Activated naive CD8-positive, alpha-beta T cell treated with anti-CD3 and anti-CD28 coated beads, Interleukin-2, amount 50 U/mL, for 16 hours (primary cell): Measurements from ENCODE around the gene GALNT2.

Source experiments
- DNase-seq: peaks from one replicate; pipeline ENCODE4 v3.0.0-alpha.2; 2020; ENCODE audit warnings: low read depth, low spot score

The GALNT2 gene

DNA sequence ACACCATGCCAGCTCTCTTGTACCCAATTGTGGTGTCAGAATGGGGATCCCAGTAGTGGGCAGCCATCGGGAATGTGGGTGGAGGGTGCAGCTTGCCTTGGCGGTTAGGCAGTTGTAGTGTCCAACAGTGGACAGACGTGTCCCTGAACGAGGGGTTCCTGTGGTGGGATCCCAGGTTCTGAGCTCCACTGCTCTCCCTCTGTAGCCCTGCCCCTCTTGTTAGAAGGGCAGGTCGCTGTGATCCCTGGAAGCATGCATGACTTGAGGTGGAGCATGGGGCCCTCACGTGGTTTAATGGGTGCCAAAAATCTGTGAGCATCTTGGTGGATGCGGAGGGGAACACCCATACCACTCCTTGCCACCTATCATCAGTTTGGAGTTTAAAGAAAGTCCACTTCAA lies 4.3 kb downstream of the GALNT2 start:
- DNase-seq = no peak

DNA sequence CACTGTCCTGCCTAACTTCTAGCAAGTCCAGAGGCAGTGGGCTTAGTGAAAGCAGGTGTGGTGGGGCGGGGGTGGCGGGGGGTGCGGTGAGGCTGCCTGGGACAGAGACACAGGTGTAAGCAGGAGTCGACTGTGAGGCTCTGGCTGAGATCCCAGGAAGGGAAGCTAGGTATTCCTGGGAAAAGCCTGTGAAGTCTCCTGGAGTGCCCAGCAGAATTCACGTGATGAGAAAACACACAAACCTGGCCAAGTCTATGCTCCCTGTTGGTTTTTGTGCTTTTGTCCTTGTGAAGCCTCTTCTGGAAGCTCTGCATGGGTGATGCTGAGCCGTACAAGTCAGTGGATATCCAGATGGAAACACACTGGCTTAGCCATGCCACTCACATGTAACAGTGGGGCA lies 5.3 kb downstream of the GALNT2 start:
- DNase-seq = no peak

DNA sequence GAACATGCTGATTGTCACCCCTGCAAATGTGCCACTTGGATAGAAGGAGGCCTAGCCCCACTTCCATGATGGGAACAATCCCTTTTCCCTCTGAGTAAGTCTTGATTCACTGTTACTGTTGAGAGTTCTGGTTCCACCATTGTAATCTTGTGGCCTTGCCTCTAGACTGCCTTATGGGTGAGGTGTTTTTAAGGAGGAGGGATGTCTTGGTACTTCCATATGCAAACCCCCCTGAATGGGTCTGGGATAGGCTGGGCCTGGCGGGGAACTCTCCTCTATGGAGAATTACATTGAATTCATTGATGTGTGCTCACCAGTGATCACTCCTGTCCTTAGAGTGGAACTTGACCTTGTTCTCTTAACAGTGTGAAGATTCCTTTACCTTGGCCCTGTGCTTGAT lies 5.8 kb downstream of the GALNT2 start:
- no peak for DNase-seq

DNA sequence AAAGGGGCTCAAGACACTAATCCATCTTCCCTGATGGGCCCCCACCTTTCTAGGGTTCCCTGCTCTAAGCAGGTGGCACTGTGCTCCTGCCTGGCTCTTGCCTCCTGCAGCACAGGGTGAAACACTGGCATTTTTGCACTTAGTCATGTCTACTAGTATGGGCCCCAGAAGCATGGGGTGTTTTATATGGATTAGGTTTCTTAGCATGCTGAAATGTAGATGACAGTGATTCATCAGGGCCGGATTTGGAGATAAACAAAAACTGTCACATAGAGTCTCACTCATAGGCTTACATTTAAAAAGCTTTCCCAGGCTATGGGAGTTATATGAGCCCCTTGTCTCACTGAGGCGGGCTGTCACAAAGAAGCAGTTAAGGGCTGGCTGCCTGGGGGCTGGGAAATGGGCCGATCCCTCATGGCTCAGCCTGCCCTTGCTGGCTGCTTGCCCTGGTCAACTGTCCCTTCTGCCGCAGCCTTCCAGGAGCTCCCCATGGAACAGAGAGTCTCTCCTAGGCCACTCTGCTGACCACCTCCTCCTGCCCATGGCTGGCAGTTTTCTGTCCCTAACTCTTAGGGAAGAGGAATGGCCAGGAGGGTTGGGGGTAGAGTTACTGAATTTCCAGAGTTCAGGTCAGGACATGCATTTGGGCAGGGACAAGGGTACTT lies 6.5 kb downstream of the GALNT2 start:
- DNase-seq = no peak

DNA sequence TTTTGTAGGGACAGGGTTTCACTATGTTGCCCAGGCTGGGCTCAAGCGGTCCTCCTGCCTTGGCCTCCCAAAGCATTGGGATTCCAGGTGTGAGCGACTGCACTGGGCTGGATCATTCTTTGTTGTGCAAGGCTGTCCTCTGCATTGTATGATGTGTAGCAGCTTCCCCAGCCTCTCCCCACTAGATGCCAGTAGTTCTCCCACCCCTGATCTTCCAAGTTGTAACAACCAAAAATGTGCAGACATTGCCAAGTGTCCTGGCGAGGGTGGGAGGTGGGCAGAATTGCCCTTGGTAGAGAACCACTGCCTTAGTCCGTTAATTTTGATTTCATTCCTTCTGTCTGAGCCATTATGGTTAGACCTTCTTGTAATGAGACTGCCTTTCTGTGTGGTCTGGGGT lies 7.2 kb downstream of the GALNT2 start:
- no peak for DNase-seq

DNA sequence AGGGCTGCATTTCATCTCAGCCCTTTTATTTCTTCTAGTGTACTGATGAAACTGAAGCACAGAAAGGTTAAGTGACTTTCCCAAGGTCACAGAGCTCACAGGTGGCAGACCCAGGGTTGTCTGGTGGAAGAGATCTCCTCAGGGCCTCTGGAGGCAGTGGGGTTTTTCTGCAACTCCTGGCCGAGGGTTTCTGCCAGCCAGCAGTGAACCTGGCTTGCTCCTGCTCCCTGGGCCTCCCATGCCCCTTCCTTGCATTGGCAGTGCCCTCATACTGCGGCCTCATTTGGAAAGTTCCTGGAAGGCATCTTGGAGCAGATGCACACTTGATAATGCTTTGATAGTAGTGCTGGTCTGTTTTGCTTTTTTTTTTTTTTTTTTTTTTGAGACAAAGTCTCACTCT lies 7.7 kb downstream of the GALNT2 start:
- no peak for DNase-seq

DNA sequence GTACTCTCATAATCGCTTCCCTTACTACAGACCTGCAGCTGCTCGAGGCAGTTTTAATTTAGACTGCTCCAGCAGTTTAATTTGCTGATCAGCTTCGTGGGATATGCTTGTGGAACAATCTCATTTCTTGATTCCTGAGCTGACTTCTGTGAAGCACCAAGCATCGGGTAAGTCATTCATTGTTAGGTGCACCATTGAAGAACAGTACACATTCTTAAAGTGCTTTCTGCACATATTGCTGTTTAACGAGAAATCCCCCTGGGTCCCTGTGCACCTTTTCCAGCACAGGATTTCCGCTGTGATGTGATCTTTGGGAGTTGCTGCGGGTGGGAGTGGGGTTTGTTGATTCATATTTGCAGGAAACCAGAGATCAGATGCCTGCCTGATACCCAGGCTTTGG lies 9.1 kb downstream of the GALNT2 start:
- no peak for DNase-seq

DNA sequence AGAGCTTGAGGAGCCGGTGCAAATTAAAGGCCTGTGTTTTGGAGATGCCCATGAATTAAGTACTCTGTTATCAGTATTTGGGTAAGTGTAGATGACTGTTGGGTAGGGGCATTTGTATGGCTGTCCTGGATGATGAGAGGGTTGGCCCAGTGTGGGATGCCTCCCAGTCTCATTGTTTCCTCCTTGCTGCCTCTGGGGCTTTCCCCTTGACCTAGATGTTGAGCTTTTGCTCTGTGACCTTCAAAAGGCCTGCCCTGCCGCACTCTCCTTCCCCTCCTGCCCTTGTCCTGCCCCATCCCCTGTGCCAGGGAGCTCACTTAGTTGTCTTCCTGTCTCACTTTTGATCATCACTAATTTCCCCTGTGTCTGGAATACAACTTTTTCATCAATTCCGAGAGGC lies 10.0 kb downstream of the GALNT2 start:
- DNase-seq = no peak

DNA sequence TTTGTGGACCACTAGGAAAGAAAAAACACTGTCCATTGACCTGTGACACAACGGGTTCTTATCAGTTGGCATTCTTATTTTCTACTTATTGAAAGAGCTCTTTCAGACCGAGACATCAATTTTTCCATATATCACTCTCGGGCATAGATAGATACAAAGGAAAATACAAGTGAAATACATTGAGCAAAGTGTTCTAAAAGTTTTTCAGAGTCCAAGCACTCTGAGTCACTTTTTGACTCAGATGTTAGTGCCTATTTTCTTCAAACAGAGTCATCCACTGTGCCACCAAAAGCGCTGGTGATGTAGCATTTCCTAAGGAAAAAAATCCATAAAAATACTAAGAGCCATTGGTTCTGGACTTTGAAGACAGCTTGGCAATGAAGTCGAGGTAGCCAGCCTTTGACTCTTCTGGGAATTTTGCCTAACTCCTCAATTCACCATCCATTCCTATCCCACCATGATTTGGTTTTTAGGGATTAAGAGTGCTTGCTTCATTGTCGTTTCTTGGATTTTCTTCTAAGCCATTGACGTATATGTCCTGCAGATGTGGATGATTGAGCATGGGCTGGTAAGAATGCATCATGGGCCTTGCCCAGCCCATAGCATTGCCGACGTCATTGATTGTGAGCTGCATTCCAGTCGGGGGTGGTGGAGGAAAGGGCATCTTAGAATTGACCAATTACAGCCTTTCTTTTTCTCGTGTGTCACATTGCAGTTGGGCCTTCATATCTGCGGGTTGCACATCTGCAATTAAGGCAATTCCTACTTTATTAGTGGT lies 10.6 kb downstream of the GALNT2 start:
- DNase-seq = no peak

DNA sequence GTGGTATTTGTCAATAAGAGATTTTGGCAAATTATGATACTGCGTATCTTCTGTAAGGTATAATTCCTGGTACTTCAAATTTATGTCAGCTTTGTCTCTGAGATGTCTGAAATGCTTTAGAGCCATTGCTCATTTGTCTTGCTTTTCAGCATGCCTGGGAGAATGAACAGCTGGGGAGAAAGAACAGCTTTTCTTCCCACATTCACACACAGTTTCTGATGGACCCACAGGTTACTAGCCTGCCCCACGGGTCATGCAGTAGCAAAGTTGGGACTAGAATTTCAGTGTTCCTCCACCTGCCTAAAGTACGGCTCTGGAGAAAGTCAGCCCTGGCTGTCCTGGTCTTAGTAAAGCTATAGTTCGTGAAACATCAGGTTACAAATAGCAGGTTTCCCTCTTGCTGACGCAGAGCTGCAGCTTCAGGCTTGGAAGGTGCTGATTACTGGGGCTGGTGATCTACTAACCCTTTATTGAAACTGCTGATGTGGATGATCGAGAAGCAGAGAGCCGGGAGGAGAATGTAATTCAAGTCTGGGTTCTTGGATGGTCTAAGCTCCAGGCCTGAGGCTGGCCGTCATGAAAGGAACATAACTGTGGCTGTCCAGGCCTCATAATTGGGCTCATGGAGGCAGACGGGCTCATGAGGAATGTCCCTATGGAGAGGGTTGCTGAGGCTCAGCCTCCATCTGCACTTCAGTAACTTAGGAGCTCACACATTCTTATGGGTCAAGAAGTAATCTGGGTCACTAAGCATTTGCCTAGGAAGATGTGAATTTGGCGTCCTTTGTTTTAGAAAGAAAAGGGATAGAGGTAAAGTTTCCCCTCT lies 12.4 kb downstream of the GALNT2 start:
- no peak for DNase-seq

DNA sequence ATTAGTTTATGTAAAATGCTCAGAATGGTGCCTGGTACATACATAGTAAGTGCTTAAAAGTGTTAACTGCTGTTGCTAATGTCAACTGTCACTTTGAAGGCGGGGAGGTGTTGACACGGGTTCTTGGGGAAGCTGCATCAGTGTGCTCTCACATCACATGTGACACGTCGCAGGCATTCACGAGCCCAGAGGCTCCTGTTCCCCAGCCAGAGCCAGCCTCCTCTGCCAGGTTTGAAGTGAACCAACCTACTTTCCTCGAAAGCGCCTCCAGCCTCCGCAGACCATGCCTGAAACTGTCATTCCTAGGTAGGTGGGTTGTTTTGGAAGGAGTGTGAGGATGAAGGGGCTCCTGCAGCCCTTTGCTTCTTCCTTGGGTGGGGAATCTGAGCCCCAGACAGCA lies 13.8 kb downstream of the GALNT2 start:
- DNase-seq = no peak

DNA sequence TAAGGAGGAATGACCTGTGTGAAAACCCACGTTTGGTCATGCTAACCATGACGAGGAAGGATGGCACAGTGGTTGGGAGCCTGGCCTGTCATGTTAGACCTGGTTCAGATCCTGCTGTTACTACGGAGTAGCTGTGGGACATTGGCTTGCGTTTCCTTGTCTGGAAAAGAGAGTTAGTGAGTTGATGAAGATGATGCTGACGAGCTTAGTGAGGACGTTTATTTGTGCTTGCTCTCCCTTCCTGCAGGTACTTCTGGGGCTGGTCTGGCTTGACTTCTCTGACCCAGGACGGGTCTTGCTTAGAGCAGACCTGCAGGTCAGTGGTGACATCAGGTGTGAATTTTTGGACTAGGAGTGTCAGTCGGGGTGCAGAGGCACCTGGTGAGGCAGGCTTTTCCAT lies 14.7 kb downstream of the GALNT2 start:
- no peak for DNase-seq

DNA sequence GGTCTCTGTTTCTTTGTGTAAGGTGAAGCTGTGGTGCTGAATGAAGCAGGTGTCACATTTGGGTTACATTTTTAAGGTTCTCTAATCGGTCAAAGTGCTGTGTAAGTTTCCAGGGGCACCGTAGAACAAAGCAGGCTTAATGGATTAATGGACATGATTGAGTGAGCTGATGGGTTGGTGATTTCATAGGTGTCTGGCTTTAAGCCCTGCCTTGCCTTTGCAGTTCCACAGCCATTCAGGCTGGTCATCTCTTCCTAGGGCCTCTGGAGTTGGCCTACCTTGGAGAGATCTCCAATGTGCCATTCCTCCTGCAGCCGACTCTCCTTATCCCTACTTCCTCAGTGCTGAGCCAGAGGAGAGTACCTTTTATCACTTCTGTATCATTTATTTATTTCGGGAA lies 15.2 kb downstream of the GALNT2 start:
- no peak for DNase-seq

DNA sequence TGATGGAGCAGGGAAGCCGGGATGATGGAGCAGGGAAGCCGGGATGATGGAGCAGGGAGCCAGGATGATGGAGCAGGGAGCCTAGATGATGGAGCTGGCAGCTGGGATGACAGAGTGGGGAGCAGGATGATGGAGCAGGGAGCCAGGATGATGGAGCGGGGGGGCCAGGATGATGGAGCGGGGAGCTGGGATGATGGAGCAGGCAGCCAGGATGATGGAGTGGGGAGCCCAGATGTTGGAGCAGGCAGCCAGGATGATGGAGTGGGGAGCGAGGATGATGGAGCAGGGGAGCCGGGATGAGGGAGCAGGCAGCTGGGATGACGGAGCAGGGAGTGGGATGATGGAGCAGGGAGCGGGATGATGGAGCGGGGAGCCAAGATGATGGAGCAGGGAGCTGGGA lies 16.0 kb downstream of the GALNT2 start:
- DNase-seq = no peak

DNA sequence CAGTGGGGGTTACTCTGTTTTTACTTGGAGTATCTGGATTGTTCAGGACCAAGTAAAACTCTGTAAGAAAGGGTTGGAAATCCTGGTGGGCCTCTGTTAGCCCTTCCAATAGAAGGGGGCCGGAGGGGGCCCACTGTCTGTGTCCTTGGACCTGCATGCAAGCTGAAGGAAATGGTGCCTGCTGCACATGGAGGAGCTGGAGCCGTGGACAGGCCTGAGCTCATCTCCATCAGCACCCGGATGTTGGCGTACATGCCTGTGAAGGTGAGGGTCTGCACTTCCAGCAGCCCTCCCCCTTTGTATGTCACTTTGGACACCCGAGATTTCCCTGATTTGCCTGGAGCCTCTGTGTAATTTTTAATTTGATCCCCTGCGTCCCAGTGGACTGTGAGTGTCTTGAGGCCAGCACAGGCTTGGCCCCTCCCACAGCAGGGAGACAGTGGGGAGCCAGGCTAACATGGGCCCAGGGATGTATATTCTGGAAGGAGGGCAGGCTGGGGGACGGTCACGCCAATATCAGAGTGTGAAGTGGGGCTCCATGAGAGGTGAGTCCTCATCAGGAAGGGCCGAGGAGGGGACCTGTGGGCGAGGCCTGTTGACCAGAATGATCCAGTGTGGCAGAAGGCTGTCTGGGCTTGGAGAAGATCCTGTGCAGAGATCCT lies 16.8 kb downstream of the GALNT2 start:
- no peak for DNase-seq

DNA sequence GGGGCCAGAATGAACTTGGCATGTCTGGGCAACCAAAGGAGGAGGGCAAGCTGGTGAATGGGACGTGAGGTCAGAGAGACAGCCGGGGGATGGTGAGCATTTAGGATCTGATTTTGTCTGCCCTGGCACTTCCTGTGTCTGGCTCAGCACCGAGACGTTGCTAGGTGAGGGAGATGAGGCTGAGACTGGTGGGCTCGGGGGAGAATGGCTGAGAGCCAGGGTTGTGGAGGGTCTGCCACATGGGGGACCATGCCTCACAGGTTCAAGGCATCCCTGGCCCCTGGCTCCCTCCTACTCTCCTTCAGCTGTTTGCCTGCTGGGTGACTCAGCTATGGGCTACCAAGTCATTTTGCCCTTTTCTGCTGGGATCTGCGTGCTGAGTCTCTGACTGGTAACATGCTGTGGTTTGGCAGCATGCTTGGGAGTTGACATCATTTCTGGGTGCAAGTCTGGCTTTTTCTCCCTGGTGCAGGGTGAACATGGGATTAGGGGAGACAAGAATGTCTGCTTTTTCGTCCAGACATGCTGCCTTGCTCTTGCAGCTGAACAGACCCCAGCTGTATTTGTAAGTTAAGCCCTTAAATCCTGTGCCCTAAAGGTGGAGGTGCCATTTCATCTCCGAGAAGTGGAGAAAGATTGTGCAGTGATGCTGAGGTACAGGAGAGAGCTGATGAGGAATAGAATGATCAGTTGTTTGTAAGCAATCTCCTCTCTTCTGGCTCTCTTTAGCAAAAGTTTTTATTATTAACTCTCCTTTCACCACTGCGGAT lies 17.6 kb downstream of the GALNT2 start:
- no peak for DNase-seq

DNA sequence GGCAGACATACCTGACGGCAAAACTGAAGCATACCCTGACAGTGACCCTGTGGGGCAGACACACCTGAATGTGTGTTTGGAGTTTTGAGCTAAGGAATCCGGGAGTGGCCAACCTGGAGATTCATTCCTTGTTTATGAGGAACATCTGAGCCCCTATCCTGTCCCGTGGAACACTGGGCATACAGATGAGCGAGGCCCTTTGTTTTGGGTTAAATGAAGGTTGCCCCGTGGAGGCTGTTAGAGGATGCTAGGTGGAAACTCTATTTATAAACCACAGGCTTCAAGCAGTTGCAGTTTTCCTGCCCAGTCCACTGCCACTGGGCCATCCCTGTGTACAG lies 18.1 kb downstream of the GALNT2 start:
- no peak for DNase-seq

DNA sequence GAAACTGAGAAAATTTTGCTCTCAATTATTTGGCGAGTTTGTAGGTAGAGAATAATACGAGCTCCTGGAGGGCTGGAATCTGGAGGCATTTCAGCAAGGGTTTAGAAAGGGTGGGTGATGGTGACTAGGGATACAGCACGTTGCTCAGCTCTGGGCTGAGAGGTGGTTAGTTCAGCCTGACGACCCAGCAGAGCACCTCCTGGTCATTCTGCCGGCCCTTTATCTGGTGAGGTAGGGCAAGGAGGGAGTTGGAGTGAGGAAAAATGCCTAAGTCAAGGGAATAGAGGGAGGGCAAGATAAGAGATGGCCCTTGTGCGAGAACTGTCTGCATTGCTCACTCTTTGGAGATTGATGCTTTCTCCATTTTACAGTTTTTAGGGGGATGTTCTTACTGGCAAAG lies 19.1 kb downstream of the GALNT2 start:
- DNase-seq = no peak

DNA sequence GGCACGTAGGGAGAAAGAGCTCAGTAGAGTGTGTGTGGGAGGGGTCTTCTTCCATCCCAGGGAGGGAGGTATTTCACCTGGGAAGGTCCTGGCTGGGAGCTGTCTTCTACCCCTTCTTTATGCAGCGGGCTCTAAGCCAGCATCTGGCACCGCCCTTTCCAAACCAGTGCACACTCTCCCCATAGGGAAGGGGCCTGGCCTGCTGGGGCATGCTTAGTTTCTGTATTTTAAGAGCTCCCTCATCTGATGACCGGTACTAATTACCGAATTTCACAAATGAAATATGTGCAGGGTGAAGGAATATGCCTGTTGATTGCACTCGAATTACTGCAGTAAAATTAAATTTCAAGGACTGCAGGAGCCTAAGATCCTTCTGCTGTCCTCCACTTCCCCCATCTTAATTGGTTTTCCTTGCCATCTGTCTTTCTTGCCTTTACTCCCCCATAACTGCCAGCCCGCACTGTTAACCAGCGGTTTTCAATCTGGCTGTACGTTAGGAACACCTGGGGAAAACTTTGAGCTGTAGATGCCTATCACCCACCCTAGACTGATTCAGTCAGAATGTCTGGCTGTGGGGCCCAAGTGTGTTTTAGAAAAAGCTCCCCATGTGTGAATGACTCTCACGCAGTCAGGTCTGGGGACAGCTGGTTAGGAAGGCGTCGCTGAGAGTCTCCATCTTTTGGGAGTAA lies 20.1 kb downstream of the GALNT2 start:
- DNase-seq = no peak

DNA sequence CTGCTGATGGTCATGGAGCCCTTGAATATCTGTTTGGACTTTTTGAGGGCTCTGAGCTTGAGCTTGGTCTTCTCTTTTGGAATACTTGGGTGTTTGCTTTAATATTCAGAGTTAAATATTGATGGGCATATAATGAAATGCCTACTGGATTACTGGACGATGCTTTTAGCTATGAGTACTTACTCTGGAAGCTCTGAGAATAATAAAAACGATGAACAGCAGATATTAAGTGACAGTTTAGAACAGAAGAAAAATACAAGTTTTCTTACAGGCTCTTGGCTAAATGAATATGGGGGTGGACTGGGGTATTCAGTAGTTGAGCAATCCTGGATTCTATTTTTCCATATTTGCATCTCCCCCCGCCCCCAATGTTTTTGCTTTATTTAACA lies 20.7 kb downstream of the GALNT2 start:
- no peak for DNase-seq

DNA sequence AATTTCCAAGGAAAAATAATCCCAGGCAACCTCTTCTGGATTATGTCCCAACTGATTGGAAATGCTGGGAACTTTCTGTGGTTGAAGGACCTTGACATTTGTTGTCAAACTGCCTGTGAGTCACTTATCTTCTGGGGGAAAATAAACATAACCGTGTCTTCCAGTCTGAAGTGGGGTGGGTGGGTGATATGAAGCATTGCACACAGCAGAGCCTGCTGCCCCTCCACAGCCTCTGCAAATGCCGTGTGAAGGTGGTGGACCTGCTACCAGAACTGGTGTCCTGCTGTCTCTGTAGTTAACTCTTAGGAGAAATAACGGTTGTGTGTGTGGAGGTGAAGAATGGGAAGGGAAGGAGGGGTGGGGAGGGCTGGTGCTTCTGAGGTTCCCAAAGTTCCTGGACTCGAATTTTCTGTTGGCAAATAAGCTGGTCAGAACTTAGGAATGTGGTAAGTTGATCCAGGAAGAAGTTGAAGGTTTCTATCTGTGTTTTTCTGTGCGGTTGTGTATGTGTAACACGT lies 23.2 kb downstream of the GALNT2 start:
- no peak for DNase-seq
